GM23338 (cell line): ENCODE results near the gene SVIL.

Experiments used
- CREB1 ChIP-seq: fragments of 250-450 bp; sonication (Bioruptor Pico); IDR thresholded peaks from 2 replicates; pipeline ENCODE4 v1.5.0; 2020; ENCODE audit warnings: low read depth, mild to moderate bottlenecking, moderate library complexity
- CTCF ChIP-seq, 2 experiments: fragments of 200-600 bp in 1 of 2; sonication (generic) in 1 of 2; conservative IDR thresholded peaks; 2 replicates each; pipeline versions ENCODE4 v1.5.1 to v1.6.1; 2016 to 2017; ENCODE audit warnings: antibody characterized with exemption in 2 of 2, low read depth in 2 of 2, mild to moderate bottlenecking in 2 of 2, moderate library complexity in 1 of 2
- EZH2 ChIP-seq: fragments of 200-600 bp; sonication (generic); IDR thresholded peaks from one replicate; pipeline ENCODE4 v1.8.0; 2017; ENCODE audit warnings: antibody characterized with exemption, mild to moderate bottlenecking, low read depth; ENCODE audit not compliant: unreplicated experiment
- NANOG ChIP-seq: IDR thresholded peaks from 2 replicates; pipeline ENCODE4 v1.6.1; 2016; ENCODE audit warnings: antibody characterized with exemption, borderline replicate concordance
- POLR2AphosphoS5 ChIP-seq: IDR thresholded peaks from 2 replicates; pipeline ENCODE4 v1.6.1; 2016; ENCODE audit warnings: antibody characterized with exemption, low read depth
- REST ChIP-seq: IDR thresholded peaks from one replicate; pipeline ENCODE4 v1.6.1; 2018; ENCODE audit warnings: antibody characterized with exemption; ENCODE audit not compliant: unreplicated experiment

GRCh38 chr10:29455095-29455494, 179.7 kb downstream of the SVIL start:
- TF ChIP-seq CTCF (conservative IDR thresholded peaks at IDR 0.05; ENCODE audit: low read depth in 2 of 2) (no peak), EZH2 (no peak), REST (no peak), CREB1 (CRISPR knock-in tag) (no peak), POLR2AphosphoS5 (no peak), NANOG (no peak)
